ENCODE data around the gene HNRNPA3.
A peak's percentile ranks its signal among the peaks of the same experiment; 100 is the strongest.
"Not testable (repeated sequence)": the region's sequence is repeated elsewhere in the genome, so short reads cannot be mapped to it uniquely, and the experiment has no call there.

The HNRNPA3 gene

DNA sequence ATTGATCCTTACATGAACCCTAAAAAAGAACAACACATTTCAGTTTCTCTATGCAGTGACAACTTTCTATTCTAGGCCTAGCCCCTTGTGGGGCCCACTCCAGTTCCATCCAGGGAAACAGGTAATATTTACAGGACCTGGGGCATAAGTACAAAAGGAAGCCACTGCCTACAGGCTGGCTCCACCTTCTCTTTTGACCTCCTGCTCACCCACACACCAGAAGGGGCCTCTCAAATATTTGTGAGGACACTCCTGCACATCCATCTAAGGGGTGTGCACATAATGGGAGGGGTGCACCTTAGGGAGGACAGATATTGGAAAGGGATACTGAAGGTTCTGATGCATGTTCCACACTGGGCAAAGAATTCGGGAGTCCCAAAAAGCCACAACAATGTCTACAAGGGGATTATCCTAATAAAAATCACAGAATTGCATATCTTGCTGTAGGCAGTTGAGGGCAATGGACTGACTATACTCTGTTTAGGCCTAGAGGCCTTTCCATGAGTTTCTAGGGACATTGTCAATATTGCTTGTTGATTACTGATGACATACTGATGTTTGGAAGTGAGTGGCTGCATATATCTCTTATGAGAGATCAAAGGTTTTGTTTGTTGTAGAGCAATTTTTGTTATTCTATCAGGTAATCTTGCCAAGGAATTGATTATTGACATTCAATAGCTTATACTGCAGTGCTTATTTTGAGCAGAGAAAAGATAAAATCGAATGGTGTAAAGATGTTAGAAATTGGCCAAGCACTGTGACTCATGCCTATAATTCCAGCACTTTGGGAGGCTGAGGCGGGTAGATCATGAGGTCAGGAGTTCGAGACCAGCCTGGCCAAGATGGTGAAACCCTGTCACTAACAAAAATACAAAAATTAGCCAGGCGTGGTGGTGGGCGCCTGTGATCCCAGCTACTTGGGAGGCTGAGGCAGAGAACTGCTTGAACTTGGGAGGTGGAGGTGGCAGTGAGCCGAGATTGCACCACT is 23.8 kb upstream of the HNRNPA3 start:
- no peak for DNase-seq

DNA sequence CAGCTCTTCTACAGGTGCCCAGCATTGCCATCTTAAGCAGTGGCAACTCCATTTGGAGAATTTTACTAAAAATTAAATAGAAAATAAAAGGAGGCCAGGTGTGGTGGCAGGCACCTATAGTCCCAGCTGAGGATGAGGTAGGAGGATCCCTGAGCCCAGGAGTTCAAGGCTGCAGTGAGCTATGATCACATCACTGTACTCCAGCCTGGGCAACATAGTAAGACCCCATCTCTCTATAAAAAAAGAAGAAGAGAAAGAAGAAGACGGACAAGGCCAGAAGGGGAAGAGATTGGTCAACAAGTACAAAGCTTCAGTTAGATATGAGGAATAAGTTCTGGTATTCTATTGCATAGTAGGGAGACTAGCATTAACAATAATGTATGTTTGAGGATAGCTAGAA is 21.7 kb upstream of the HNRNPA3 start:
- DNase-seq = no peak

GRCh38 chr2:177192788-177193187 is 19.8 kb upstream of the HNRNPA3 start:
- no peak for DNase-seq

- no peak for DNase-seq
Measured at GRCh38 chr2:177193240-177193639, 19.4 kb upstream of the HNRNPA3 start.

GRCh38 chr2:177195194-177195593 is 17.4 kb upstream of the HNRNPA3 start:
- DNase-seq = no peak

DNA sequence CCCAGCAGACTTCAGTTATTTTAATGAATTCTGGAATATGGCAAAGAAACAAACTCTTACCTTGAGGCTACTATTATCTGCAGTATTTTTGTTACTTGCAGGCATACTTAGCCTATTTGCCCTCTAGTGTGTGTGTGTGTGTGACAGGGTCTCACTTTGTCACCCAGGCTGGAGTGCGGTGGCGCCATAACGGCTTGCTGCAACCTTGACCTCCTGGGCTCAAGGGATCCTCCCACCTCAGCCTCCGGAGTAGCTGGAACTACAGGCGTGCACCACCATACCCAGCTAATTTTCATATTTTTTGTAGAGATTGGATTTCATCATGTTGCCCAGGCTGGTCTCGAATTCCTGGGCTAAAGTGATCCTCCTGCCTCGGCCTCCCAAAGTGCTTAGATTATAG is 12.2 kb upstream of the HNRNPA3 start:
- not testable (repeated sequence) for DNase-seq

DNA sequence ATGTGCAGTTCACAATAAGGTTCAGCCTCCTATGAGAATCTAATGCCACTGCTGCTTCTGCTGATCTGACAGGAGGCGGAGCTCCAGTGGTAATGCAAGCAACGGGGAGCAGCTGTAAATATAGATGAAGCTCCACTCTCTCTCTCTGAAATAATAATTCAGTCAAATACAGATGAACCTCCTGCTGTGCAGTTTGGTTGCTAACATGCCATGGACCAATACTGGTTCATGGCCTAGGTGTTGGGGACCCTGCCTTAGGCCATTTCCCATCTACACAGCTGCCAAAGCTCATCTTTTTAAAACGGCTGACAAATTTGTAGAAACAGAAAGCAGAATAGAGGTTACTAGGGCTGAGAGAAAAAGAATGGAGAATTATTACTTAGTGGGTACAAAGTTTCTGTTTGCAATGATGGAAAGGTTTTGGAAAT is 10.7 kb upstream of the HNRNPA3 start:
- DNase-seq = no peak

- no peak for DNase-seq
Measured at GRCh38 chr2:177204417-177204816, 8.2 kb upstream of the HNRNPA3 start.

DNA sequence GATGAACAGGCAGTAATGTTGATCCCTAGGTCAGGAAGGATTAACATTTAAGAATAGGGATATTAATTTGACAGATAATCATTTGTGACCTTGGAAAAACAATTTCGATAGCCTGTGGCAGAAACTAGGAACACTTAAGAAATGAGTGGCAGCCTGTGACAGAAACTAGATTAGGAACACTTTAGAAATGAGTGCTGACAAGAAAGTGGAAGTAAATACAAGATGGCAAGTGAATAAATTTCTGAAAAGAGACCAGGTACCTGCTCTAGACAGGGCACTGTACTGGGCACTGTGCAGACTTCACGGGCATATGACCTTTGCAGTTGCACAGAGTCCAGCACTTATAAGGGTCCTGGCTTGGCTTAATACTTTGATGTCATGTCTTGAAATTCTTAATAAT is 5.5 kb upstream of the HNRNPA3 start:
- no peak for DNase-seq

DNA sequence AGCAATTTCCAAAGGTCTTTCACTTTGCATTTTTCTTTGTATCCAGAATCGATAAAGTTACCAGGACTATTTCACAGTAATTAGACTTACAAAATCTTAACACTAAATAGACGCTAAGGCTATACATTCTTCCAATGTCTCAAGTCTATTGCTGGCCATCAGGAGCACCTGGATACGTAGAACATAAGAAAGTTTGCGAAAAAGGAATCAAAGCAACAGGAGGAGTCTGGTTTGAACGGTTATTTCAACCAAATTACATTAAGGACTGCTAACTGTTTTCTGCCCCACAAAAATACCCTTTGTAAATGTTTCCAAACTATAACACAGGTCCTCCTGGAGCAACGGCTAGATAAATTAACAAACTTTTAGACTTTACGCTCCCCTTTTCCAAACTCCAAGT is 1.4 kb upstream of the HNRNPA3 start:
- DNase-seq = no peak

DNA sequence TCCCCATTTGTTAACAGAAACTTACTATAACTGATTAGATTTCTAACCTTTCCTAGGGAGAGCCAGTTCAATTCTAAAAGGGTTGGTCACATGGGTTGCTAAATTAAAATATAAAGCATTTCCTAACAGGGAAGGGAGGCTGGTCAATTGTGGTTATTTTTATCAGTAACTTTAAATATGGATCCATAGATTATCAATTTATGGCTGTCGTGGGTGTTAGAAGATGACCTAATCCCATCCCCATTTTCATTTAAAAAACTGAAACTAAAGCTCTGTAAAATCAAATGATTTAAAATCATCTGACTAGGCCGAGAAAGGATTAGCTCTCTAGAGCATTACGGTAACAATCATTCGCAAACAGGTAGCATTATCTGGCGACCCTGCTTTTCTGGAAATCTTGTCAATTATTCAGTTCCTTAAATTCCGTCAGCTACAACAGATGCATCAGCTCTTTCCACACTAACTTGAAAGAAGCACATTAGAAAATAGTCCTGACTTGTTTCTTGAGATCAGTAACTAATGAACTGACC is 953 bp upstream of the HNRNPA3 start:
- no peak for DNase-seq

DNA sequence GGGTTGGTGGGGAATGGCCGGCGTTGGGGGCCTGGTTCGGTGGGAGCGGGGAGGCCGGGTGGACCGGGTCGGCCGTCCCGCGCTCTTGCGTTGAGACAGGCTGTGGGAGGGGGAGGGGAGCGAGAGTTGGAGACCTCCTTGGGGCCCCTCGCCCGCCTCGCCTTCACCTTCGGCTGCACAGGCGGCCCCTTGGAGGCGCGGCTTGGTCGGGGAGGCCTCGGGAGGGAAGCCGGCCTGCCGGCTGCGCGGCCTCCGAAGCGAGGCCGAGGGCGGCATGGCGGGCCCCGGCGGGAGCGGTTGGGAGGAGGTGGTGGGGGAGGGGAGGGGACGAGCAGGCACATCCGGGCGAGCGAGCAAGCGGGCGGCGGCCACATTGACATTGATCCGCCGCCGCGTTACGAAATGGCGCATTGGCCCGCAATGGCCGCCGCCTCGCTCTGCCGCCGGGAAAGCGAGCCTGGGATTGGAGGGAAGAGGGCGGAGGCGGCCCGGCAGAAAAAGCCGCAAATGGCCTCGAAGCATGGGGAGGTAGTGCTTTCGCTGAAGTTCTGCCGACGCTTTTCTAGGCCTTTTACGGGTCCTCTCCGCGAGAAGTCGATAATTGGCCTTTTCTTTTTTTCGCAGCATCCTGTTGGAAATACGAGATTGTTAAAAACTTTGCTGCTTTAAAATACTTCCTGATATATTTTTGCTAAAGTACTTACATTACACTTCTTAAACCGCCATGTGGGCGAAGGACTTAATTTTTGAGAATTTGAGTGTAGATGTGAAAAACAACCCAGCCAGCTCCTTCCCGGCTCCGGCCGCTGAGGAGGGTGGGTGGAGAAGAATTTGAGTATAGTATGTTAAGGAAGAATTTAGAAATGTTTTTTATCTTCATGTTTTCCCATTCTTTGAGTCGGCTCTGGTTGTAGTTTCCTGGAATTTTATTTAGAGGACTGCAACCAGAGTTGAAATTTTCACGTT is 580 bp downstream of the HNRNPA3 start:
- peak; percentile 95 for DNase-seq

GRCh38 chr2:177217247-177217843 is 4.8 kb downstream of the HNRNPA3 start:
- no peak for DNase-seq

DNA sequence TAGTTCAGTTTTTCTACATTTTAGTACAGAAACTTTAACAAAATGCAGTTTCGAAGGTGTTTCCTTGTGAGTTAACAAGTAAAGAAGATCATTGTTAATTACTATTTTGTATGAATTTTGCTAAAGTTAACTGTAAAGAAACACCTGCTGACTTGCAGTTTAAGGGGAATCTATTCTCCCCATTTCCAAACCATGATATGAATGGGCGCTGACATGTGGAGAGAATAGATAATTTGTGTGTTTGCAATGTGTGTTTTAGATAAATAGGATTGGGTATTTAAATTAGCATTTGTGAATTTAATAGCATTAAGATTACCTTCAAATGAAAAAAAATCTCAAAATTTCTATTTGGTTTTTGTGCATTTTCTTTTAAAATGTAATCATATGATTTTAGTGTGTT is 7.2 kb downstream of the HNRNPA3 start:
- DNase-seq = not testable (repeated sequence)

DNA sequence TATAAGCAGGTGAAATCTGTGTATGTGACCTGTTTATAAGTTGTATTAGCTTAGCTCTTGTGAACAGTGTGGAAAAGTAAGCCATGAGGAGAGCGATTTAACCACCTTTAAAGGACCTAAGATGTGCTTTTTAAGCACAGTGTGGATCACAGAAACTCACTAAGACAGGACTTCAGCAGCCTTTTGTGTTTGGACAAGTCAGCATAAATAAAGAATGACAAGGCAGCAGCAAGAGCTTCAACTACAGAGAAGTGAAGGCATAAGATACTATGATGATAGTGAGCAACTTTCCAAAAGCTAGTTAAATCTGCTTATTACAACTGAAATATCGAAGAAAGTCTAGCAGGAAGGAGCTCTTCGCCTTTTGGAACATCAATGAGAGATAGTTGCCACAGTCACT is 8.9 kb downstream of the HNRNPA3 start:
- DNase-seq = no peak

- DNase-seq = no peak
Measured at GRCh38 chr2:177221970-177222369, 9.4 kb downstream of the HNRNPA3 start.

- not testable (repeated sequence) for DNase-seq
Measured at GRCh38 chr2:177223436-177223835, 10.8 kb downstream of the HNRNPA3 start.

GRCh38 chr2:177225965-177226360 is 13.4 kb downstream of the HNRNPA3 start:
- no peak for DNase-seq

DNA sequence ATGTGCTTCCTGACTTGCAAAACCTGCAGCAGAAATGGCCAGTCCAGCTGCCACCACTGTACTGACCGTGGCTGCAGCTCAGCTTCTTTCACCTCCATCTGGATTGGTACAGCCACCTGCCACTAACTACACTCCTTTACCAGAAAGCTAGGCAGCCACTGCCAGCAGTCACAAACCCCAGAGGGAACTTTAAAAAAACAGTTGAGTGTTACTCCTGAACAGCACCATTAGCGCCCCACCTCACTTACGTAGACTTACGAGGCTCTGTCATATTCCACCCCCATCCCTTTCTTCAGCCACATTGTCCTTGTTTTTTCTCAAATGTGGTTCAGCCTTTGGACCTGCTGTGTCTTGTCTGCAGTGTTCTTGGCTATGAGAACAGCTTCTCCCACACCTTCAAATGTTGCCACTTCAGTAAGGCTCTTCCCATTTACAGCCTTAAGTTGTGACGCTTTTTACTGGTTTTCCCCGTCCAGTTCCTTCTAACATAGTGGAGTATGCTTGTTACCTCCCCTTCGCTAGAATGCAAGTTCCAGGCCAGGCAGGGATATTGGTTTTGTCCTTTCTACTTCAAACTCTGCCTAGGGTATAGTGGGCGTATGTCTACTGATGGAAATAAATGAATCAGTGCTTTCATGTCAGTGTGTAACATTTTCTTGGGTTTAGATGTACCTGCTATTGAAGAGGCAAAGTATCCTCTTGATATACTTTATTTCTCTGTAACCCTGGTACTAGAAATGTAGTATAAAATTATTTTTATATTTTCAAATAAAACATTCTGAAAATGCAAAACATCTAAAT is 17.0 kb downstream of the HNRNPA3 start:
- DNase-seq = no peak

- DNase-seq = no peak
Measured at GRCh38 chr2:177231270-177231669, 18.7 kb downstream of the HNRNPA3 start.

- no peak for DNase-seq
Measured at GRCh38 chr2:177232098-177232704, 19.6 kb downstream of the HNRNPA3 start.

Data from activated CD8-positive, alpha-beta memory T cell treated with anti-CD3 and anti-CD28 coated beads, Interleukin-2, amount 50 U/mL, for 48 hours (primary cell).